ENCODE results near the gene MRFAP1L1.
A peak's percentile ranks its signal among the peaks of the same experiment; 100 is the strongest.

DNA sequence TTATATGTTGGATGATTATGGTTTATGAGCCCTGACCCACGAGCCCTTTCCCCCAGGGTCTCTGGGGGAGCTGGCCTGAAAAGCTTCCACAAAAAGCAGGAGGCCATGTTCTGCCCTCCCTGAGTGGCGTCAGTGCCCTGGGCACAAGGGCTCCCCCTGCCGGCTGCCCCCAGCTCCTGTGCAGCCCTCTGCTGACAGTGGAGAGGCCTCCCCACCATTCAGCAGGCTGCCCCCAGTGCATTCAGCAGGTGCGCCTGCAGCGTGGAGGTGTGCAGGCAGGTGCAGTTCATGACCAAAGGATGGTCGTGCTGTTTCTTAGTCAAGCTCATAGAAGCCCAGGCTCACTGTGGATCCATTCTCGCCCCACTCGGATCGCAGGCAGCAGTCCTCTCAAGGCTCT is 28.5 kb downstream of the MRFAP1L1 start:
- TF ChIP-seq, protein P1, sequence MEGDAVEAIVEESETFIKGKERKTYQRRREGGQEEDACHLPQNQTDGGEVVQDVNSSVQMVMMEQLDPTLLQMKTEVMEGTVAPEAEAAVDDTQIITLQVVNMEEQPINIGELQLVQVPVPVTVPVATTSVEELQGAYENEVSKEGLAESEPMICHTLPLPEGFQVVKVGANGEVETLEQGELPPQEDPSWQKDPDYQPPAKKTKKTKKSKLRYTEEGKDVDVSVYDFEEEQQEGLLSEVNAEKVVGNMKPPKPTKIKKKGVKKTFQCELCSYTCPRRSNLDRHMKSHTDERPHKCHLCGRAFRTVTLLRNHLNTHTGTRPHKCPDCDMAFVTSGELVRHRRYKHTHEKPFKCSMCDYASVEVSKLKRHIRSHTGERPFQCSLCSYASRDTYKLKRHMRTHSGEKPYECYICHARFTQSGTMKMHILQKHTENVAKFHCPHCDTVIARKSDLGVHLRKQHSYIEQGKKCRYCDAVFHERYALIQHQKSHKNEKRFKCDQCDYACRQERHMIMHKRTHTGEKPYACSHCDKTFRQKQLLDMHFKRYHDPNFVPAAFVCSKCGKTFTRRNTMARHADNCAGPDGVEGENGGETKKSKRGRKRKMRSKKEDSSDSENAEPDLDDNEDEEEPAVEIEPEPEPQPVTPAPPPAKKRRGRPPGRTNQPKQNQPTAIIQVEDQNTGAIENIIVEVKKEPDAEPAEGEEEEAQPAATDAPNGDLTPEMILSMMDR (IDR thresholded peaks at IDR 0.05), result peak in 2 of 6 experiments; percentile 18 to 19
- no peak for TF ChIP-seq POLR2A (IDR thresholded peaks at IDR 0.05)
